Keratinocyte (primary cell): ENCODE data around the gene ADGRB2. TPM values are rescaled to one million over a fixed set of nuclear protein-coding genes. Genes with fewer than 3 reads are reported as not detected.

Experiments
- DNase-seq: peaks from one replicate; pipeline ENCODE4 v3.0.0-alpha.2; 2011; ENCODE audit warnings: low read depth, missing footprints, low spot score
- FAIRE-seq: peaks from 2 replicates; lab custom pipeline; 2011; peaks lifted over from hg19 to GRCh38; lab: Jason Lieb, UNC
- H2AFZ ChIP-seq: 2 replicates; pipeline ENCODE4 v1.6.0; 2012; ENCODE audit warnings: low read length, control low read depth, inconsistent platforms; ENCODE audit not compliant: control insufficient read depth
- H3K27ac ChIP-seq: 2 replicates; pipeline ENCODE4 v1.5.1; 2011; ENCODE audit warnings: low read length; ENCODE audit not compliant: control insufficient read depth, insufficient read depth
- H3K27me3 ChIP-seq: 3 replicates; pipeline ENCODE4 v1.6.0; 2011; ENCODE audit warnings: low read length; ENCODE audit not compliant: control insufficient read depth, insufficient read depth; ENCODE audit errors: extremely low read depth
- H3K36me3 ChIP-seq, 2 experiments: 2 replicates in 1 of 2; 3 replicates in 1 of 2; pipeline ENCODE4 v1.5.1; 2011; ENCODE audit warnings: low read length in 2 of 2, mild to moderate bottlenecking in 1 of 2; ENCODE audit not compliant: control insufficient read depth in 2 of 2, insufficient read depth in 2 of 2; ENCODE audit errors: extremely low read depth in 1 of 2
- H3K4me1 ChIP-seq: 3 replicates; pipeline ENCODE4 v1.5.1; 2011; ENCODE audit warnings: low read length; ENCODE audit not compliant: control insufficient read depth, insufficient read depth; ENCODE audit errors: extremely low read depth
- H3K4me2 ChIP-seq: 3 replicates; pipeline ENCODE4 v1.6.0; 2011; ENCODE audit warnings: low read depth, low read length; ENCODE audit not compliant: control insufficient read depth, insufficient read depth; ENCODE audit errors: extremely low read depth
- H3K4me3 ChIP-seq, 3 experiments: fragments of 200-600 bp in 1 of 3; sonication (generic) in 1 of 3; 2 replicates in 2 of 3; 3 replicates in 1 of 3; pipeline ENCODE4 v1.5.1; 2011 to 2016; ENCODE audit warnings: low read length in 3 of 3, mild to moderate bottlenecking in 3 of 3, control low read depth in 2 of 3, inconsistent platforms in 1 of 3, low read depth in 1 of 3, mixed read lengths in 1 of 3, mixed run types in 1 of 3, moderate library complexity in 1 of 3; ENCODE audit not compliant: control insufficient read depth in 2 of 3, insufficient read depth in 2 of 3; ENCODE audit errors: extremely low read depth in 1 of 3
- H3K79me2 ChIP-seq: 2 replicates; pipeline ENCODE4 v1.6.0; 2012; ENCODE audit warnings: low read length; ENCODE audit not compliant: control insufficient read depth, insufficient read depth
- H3K9ac ChIP-seq: 3 replicates; pipeline ENCODE4 v1.6.0; 2011; ENCODE audit warnings: low read length; ENCODE audit not compliant: control insufficient read depth, insufficient read depth; ENCODE audit errors: extremely low read depth
- H3K9me1 ChIP-seq: 3 replicates; pipeline ENCODE4 v1.6.0; 2011; ENCODE audit warnings: low read length; ENCODE audit not compliant: control insufficient read depth, insufficient read depth; ENCODE audit errors: extremely low read depth
- H3K9me3 ChIP-seq: 2 replicates; pipeline ENCODE4 v1.5.1; 2012; ENCODE audit warnings: low read depth, low read length; ENCODE audit not compliant: control insufficient read depth
- H4K20me1 ChIP-seq: 3 replicates; pipeline ENCODE4 v1.6.0; 2011; ENCODE audit warnings: low read length; ENCODE audit not compliant: control insufficient read depth, insufficient read depth; ENCODE audit errors: extremely low read depth
- EZH2 ChIP-seq: IDR thresholded peaks from one replicate; pipeline ENCODE4 v1.6.1; 2012; ENCODE audit warnings: inconsistent platforms, mild to moderate bottlenecking, low read length, moderate library complexity
- dilution Hi-C: fragments of 300-500 bp; cut with MboI; formaldehyde crosslinking; loops from one replicate; pipeline ENCODE4 v1.7.0; 2020; ENCODE audit warnings: low sequenced_read_pairs; ENCODE audit not compliant: extremely low pct_ligation_motif_present
- polyA plus RNA-seq, 5 experiments: library from polyadenylated mRNA; depleted of rRNA in 3 of 5; stranded (reverse) in 3 of 5; stranded (forward) in 1 of 5; unstranded in 1 of 5; fragments of >200 nt; gene quantifications; 1 replicate in 1 of 5; 2 replicates in 3 of 5; 3 replicates in 1 of 5; pipeline versions ENCODE4 v1.2.1 to v1.2.3, GENCODE V29; 2011 to 2012; ENCODE audit warnings: missing spikeins in 2 of 5, low read depth in 1 of 5, low replicate concordance in 1 of 5
- TF ChIP-seq, protein P1 (sequence below), 3 experiments: IDR thresholded peaks in 1 of 3; conservative IDR thresholded peaks in 1 of 3; optimal IDR thresholded peaks in 1 of 3; 2 replicates in 2 of 3; 3 replicates in 1 of 3; pipeline versions ENCODE3 to v1.5.1; 2011; ENCODE audit warnings: low read length in 3 of 3, mild to moderate bottlenecking in 3 of 3, moderate library complexity in 2 of 3, control low read depth in 1 of 3, inconsistent platforms in 1 of 3; ENCODE audit not compliant: insufficient read depth in 2 of 3; ENCODE audit errors: extremely low read depth in 1 of 3

ADGRB2 gene
- polyA plus RNA-seq, 1 donor (not counting 4 experiments of a cell fraction or from before 2014, with no cell fraction given): 0.68 TPM

DNA sequence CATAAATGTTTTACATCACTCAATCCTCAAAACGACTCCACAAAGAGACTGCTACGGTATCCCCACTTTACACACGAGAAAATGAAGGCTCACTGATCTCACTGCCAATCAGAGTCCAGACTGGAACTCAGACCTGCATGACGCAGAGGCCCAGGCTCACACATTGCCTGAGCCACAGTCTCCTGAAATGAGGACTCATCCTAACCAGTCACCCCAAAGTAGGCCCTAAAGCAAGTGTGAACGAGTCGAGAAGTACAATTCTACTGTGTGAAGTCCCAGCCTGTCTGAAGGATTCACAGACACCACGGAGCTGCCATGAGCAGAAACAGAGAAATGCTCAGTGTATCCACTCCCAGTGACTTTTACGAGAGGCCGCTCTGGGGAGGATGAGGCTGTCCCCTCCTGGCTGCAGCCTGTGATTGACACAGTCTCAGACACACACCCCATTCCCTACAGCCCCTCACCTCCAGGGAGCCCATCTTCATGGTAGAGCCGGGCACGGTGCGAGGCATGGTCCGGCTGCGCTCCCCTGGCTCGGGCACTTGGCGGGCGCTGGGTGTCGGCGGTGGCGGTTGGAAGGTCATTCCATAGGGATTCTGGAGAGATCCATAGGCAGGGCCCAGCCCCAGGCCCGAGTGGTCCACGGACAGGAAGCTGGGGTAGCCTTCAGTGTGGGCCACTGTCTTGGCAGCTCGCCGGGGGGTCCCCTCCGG is 33.6 kb downstream of the ADGRB2 start:
- FAIRE-seq: no peak
- dilution Hi-C loops: no loop called here

DNA sequence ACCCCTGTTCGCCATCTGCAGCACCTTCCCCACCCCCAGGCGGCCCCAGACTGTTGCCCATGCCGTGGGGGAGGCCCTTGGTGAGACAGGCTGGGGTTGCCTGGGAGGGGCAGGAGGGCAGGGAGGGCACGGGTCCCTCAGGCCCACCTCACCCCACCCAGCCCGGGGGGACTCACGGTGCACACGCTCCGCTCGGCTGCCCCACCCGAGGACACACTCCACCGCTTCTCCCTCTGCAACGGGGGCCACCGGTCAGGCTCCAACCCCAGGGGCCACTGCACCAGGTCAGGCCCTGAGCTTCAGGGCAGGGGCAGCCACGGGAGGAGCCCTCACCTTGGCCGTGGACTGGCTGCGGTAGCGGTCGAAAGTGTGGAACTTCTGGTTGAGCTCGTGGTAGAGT is 36.3 kb downstream of the ADGRB2 start:
- TF ChIP-seq EZH2: no peak
- TF ChIP-seq, protein P1, sequence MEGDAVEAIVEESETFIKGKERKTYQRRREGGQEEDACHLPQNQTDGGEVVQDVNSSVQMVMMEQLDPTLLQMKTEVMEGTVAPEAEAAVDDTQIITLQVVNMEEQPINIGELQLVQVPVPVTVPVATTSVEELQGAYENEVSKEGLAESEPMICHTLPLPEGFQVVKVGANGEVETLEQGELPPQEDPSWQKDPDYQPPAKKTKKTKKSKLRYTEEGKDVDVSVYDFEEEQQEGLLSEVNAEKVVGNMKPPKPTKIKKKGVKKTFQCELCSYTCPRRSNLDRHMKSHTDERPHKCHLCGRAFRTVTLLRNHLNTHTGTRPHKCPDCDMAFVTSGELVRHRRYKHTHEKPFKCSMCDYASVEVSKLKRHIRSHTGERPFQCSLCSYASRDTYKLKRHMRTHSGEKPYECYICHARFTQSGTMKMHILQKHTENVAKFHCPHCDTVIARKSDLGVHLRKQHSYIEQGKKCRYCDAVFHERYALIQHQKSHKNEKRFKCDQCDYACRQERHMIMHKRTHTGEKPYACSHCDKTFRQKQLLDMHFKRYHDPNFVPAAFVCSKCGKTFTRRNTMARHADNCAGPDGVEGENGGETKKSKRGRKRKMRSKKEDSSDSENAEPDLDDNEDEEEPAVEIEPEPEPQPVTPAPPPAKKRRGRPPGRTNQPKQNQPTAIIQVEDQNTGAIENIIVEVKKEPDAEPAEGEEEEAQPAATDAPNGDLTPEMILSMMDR (optimal IDR thresholded peaks at IDR 0.05 in 1 of 3, IDR thresholded peaks at IDR 0.05 in 1 of 3, conservative IDR thresholded peaks at IDR 0.05 in 1 of 3; ENCODE audit: extremely low read depth in 1 of 3, insufficient read depth in 2 of 3, low read length in 3 of 3): no peak
- no peak overlapping the region for H3K27ac ChIP-seq
- H4K20me1 ChIP-seq: no peaks in the 10 kb centered on the region
- no peaks in the 10 kb centered on the region for H3K79me2 ChIP-seq
- no peaks in the 10 kb centered on the region for H3K36me3 ChIP-seq
- no peak overlapping the region for H3K4me2 ChIP-seq
- FAIRE-seq (no peak), DNase-seq (no peak)
- H3K9me1 ChIP-seq: no peaks in the 10 kb centered on the region
- H3K9me3 ChIP-seq: no peaks in the 10 kb centered on the region
- H3K4me1 ChIP-seq: no peaks in the 10 kb centered on the region
- no peaks in the 10 kb centered on the region for H3K27me3 ChIP-seq
- no peak overlapping the region for H2AFZ ChIP-seq
- dilution Hi-C loops: no loop called here
- H3K9ac ChIP-seq: no peak overlapping the region
- H3K4me3 ChIP-seq: no peak overlapping the region

More for the DNA sequence above, 33.6 kb downstream of the ADGRB2 start:
- Histone ChIP-seq H3K27me3 (no peaks in the 10 kb centered on the region), H3K9ac (no peak overlapping the region), H3K27ac (no peak overlapping the region), H3K4me3 (no peak overlapping the region), H4K20me1 (no peaks in the 10 kb centered on the region), H3K9me3 (no peaks in the 10 kb centered on the region), H3K4me2 (no peak overlapping the region), H2AFZ (no peak overlapping the region), H3K9me1 (no peaks in the 10 kb centered on the region), H3K36me3 (no peaks in the 10 kb centered on the region), H3K4me1 (no peaks in the 10 kb centered on the region), H3K79me2 (no peaks in the 10 kb centered on the region)
- DNase-seq: no peak
- no peak for TF ChIP-seq EZH2
- TF ChIP-seq, protein P1 (optimal IDR thresholded peaks at IDR 0.05 in 1 of 3, IDR thresholded peaks at IDR 0.05 in 1 of 3, conservative IDR thresholded peaks at IDR 0.05 in 1 of 3; ENCODE audit: extremely low read depth in 1 of 3, insufficient read depth in 2 of 3, low read length in 3 of 3): no peak
